HG03521 (cell line): ENCODE data around the gene SLC4A9.
"Not testable (repeated sequence)": the region's sequence is repeated elsewhere in the genome, so short reads cannot be mapped to it uniquely, and the experiment has no call there.

Source experiments
- ATAC-seq: cut with Tn5 transposase; IDR thresholded peaks from one replicate; pipeline ENCODE4 v1.9.1; 2021; ENCODE audit warnings: mild to moderate bottlenecking, moderate library complexity; ENCODE audit not compliant: unreplicated experiment

SLC4A9 gene

DNA sequence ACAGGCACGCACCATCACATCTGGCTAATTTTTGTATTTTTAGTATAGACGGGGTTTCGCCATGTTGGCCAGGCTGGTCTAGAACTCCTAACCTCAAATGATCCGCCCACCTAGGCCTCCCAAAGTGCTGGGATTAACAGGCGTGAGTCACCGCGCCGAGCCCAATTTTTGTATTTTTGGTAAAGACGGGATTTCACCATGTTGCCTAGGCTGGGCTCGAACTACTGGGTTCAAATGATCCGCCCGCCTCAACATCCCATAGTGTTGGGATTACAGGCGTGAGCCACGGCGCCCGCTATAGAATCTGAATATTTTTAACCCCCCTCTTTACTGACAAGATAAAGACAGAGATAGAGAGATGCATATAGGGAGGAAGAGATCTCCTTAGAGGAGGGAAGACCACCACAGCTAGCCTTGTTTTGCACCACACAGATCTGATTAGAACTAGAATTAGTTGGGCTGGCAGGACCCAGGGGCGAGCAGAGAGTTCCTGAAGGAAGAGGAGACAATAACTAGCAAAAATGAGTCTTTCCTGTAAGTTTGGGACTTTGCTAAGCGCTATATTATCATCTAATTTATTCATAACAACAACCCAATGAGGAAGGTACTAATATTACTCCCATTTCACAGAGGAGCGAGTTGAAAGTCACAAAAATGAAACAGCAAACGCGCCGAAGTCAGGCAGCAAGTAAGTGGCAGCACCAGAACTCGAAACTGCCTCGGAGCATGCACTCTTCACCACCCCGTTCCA is 40.2 kb downstream of the SLC4A9 start:
- no peak for ATAC-seq

DNA sequence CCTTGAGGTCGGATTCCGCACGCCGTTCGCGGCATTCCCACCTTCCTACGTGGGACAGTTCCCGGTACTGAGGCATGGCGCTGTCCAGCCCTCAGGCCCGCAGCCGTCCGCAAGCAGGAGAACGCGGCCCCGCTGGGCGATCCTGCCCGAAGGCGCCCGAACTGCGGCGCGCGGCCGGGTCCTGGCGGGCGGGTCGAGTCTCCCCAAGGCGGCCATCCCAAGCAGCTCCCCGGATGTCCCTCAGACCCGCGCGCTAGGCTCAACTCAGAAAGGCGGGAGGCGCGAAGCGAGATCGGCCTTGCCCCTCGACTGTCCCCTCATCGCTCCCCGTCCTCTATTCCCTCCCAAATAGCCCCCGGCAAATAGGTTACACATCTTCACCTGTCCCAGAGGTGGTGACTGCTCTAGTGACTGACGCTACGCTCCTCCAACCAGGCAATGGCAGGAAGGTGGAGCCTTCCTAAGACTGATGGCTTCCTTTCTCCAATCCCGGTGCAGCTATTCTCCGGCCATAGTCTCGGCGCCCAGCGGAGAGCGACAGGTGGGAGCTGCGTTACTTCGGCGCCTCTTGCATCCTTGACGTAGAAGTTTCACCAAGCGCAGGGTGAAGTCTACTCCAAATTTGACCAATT is 40.9 kb downstream of the SLC4A9 start:
- peak; percentile 59 for ATAC-seq

DNA sequence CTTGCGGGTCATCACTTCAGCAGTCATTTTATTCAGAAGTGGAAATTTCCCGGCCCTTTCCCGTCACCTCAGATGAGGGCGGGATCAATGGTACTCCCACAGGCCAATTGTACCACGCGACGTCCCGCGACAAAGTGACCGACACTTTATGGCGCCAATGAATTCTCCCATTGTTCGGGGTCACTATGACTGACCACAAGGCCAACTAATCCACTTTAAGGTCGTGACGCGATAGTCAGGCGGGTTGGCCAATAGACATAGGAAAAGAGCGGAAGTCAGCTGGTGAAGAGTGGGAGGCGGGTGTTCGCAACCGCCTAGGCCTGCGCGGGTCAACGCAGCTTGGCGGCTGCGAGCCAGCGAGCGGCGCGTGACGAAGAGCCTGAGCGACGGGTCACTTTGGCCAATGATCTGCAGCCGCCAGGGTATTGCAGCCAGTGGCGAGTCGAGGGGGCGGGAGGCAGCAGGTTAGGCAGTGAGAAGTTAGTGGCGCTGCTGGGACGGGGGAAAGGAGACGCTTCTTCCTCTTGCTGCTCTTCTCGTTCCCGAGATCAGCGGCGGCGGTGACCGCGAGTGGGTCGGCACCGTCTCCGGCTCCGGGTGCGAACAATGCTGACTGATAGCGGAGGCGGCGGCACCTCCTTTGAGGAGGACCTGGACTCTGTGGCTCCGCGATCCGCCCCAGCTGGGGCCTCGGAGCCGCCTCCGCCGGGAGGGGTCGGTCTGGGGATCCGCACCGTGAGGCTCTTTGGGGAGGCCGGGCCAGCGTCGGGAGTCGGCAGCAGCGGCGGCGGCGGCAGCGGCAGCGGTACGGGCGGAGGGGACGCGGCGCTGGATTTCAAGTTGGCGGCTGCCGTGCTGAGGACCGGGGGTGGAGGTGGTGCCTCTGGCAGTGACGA is 41.6 kb downstream of the SLC4A9 start, which contains the start of gene ANKHD1:
Gene ANKHD1 (plus strand): TSS at position 472 of the 896 bp plus-strand sequence. CDS start 135 bp downstream, at position 607.
- peak; percentile 79 for ATAC-seq

DNA sequence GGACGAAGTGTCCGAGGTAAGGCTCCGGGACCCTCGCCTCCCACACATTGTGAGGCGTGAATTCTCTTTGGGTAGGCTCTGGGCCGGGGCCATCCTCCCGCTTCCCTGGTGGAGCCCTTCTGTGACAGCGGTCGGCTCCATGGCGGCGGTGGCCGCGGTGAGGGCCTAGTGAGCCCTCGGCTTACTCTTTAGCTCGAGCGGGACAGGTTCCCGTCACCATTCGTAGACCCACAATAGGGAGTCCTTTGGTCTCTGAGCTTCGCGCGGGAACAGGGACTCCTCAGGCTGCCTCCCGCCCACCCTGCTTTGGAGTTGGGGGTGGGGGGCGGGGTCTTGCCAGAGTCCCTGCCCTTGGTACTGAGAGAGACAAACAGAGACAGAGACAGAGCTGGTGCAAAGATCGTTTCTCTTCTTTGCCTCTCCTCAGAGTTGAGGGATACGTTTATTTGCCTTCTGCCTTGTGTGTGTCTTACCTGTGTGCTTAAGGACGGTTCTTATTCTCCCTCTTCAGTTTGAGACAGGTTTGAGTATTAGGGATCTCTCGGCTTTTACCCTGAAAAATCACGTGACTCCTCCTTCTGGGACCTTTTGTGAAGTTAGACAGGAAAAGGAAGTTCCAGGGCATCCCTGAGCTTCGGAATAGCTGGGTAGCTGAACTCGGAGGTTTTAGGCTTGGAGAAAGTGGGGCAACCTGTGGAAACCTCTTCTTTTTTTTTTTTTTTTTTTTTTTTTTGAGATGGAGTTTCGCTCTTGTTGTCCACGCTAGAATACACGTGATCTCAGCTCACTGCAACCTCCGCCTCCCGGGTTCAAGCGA is 42.5 kb downstream of the SLC4A9 start:
- no peak for ATAC-seq

DNA sequence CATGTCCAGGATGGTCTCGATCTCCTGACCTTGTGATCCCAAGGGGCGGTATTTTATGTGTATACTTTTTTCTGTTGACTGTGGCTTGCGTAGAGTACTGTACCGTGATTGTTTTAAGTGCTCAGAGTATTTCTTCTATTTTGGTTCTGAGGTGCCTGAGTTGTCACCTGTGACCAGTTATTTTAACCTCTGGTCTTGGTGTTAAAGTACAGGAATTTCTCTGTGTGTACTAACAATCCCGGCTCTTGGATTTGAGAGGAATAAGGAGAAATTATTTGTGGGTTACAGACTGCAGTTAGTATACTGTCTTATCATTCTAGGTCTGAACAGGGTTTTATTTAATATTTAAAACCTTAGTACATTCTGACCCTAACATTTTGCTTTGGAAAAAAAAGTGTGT is 43.6 kb downstream of the SLC4A9 start:
- no peak for ATAC-seq

DNA sequence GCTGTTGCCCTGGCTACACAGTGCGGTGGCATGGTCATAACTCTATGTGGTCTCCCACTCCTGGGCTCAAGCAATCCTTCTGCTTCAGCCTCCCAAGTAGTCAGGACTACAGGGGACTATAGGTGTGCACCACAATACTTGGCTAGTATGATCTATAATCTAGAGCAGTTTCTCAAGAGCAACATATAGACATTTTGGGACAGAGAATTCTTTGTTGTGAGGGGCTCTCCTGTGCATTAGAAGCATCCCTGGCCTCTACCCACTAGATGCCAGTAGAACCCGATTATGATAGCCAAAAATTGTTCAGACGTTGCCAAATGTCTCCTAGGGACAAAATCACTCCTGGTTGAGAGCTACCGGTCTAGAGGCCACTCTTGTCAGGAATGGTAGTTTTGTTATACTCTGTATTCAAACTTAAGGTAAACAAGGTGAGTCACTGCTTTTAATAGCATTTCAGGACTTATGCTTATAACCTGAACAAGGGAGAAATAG is 48.8 kb downstream of the SLC4A9 start:
- ATAC-seq, result no peak

DNA sequence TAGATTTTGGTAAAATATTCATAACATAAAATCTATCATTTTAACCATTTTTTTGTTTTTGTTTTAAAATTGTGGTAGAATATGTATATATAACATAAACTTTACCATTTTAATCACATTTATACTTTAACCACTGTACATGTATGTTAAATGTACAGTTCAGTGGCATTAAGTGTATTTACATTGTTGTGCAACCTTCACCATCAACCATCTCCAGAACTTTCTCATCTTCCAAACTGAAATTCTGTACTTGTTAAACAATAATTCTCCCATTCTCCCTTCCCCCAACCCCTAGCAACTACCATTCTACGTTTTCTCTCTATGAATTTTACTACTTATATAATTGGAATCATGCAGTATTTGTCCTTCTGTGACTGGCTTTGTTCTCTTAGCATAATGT is 53.2 kb downstream of the SLC4A9 start:
- ATAC-seq, result no peak

DNA sequence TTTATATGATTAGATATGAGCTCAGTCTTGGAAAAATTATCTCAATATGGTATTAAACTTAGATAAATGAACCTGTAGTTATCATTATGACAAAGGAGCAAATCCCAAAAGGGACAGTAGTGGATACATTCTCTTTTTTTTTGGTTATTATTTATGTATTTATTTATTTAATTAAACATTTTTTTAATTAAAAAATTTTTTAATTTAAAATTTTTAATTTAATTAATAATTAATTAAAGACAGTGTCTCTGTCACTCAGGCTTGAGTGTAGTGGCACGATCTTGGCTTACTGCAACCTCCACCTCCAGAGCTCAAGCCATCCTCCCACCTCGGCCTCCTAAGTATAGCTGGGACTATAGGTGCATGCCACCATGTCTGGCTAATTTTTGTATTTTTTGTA is 57.2 kb downstream of the SLC4A9 start:
- no peak for ATAC-seq

DNA sequence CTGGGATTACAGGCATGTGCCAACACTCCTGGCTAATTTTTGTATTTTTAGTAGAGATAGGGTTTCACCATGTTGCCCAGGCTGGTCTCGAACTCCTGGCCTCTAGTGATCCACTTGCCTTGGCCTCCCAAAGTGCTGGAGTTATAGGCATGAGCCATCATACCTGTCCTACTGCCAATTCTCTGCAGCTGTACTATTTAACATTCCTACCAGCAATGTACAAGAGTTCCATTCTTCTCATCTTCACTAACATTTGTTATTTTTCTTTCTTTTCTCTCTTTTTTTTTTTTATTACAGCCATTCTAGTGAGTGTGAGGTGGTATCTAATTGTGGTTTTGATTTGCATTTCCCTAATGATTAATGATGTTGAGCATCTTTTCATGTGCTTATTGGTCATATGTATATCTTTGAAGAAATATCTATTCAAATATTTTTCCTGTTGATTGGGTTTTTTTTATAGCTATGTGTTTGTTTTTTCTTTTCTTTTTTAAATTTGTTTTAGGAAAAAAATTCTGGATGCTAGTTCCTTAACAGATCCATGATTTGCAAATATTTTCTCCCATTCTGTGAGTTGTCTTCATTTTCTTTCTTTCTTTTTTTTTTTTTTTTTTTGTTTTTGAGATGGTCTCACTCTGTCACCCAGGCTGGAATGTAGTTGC is 59.0 kb downstream of the SLC4A9 start:
- no peak for ATAC-seq

DNA sequence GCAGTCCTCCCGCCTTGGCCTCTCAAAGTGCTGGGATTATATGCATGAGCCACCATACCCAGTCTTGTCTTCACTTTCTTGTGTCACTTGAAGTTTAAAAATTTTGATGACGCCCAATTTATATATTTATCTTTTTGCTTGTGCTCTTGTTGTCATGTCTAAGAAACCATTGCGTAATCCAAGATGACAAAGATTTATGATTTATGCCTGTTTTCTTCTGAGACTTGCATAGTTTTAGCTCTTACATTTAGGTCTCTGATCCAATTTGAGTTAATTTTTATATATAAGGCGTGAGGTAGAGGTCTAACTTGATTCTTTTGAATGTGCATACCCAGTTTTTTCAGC is 60.2 kb downstream of the SLC4A9 start:
- no peak for ATAC-seq

DNA sequence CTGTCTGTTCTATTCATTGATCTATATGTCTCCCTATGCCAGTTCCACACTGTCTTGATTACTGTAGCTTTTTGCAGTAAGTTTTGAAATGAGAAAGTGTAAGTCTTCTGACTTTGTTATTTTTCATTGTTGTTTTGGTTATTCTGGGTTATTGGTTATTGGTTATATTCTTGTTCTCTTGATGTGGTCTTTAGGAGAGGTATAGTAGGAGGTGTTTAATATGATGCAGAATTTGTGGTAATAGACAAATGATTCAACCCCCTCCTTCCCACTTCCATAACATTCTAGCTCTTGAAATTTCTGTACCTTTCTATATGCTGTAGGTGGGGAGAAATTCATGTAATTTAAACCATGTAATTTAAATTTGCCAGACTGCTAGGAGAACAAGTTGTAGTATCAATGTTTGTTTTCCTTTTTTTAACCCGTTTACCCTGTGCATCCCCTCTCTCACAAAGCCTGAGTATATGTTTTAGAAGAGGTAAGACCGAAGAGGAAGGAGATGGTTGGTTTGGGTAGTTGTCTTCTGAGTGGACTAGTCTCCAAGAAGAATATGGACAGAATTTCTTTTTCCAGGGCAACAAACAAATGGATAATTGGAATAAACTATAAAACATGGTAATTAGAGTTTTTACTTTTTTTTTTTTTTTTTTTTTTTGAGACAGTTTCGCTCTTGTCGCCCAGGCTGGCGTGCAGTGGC is 60.8 kb downstream of the SLC4A9 start:
- no peak for ATAC-seq

DNA sequence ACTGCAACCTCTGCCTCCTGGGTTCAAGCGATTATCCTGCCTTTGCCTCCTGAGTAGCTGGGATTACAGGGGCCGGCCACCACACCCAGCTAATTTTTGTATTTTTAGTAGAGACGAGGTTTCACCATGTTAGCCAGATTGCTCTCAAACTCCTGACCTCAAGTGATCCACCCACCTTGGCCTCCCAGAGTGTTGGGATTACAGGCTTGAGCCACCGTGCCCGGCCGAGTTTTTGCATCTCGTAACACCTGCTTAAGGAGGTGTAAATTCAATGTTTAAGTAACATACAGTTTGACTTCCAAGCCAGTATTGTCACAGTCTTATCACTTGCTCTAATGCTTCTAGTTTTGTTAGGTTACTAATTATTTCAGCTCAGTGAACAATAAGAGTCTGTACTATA is 61.4 kb downstream of the SLC4A9 start:
- ATAC-seq, result not testable (repeated sequence)

DNA sequence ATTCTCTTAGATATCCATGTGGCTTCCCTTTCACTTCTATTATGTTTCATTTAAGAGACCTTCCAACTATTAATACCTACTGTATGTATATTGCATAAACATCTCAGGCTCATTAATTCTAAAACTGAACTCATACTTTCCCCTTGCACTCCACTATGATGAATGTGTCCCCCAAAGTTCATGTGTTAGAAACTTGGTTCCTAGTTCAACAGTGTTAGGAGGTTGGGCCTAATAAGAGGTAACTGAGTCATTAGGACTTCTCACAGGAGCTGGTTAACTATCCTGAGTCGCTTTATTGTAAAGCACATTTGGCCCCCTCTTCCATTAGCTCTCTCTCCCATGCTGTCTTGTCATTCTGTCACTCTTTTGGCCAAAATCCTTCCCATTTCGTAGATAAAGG is 63.6 kb downstream of the SLC4A9 start:
- ATAC-seq, result no peak

DNA sequence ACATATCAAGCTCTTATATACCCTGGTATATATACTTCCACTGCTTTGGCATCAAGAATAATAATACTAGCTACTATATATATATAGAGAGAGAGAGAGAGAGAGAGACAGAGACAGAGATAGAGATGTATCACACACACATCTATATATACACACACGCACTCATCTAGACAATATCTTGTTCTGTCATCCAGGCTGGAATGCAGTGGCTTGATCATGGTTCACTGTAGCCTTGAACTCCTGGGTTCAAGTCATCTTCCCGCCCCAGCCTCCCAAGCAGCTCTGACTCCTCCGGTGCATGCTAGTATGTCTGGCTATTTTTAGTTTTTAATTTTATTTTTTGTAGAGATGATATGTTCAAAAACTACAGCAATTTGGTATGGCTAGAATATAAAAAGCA is 64.1 kb downstream of the SLC4A9 start:
- ATAC-seq, result no peak
